HG03469 (cell line): ENCODE measurements around the gene CYLD.

Experiments
- ATAC-seq: cut with Tn5 transposase; IDR thresholded peaks from one replicate; pipeline ENCODE4 v1.9.1; 2021; ENCODE audit warnings: mild to moderate bottlenecking, moderate library complexity, moderate number of reproducible peaks; ENCODE audit not compliant: unreplicated experiment

Gene CYLD

DNA sequence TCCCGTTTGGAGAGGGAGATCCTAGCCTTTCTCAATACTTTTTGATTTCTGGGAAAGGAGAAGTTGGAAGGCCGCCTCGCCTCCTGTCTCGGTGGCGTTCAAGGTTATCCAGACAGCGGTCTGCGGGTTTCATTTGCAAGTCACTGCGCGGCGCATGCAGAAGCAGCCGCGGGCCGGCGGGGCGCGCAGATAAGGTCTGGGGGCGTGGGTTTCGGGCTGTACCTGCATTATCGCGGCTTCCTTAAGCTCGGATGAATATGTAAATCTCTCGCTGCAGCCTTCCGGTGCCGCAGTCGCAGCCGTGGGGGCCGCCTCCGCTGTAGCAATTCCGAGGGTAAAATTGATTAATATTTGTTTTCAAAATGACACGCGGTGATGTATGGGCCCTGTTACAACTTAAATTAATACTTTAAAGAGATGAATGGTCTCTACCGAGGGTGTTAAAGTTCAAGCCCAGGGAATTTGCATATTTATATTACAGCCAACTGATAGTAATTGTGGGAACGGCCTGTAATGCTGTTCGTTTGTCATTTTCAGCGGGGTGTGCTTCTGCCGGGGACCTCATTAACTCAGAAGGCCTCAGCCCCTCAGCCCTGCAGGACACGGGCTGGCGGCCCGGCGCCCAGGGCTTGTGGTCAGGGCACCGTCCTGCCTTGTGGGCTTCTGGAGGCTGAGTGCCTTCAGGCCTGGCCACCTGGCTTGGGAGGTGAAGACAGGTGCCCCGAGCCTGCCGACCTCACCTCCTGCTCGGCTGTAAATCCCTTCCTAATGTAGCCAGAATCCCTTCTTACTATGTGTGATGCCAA lies 99.4 kb downstream of the CYLD start:
- no peak for ATAC-seq

DNA sequence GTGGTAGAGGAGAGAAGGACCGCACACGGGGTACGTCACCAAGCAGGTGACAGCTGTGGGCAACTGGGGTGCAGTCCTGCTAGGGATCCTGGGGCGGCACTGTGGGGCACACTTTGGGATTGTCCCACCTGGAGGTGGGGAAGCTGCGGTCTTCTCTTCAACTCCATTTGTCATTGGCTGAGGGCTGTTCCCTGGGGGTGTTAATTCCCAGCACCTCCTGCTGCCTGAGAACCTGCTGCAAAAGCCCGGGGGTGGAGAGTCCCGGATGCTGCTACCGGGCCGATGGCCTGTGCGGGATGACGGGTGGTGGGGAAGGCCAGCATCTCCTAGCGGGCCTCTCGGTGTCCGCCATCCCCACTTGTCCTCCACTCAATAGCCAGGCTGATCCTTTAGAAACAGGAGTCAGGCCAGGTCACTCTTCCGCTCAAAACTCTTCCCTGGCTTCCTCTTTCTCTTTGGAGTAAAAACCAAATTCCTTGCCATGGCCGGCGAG lies 100.2 kb downstream of the CYLD start:
- no peak for ATAC-seq

DNA sequence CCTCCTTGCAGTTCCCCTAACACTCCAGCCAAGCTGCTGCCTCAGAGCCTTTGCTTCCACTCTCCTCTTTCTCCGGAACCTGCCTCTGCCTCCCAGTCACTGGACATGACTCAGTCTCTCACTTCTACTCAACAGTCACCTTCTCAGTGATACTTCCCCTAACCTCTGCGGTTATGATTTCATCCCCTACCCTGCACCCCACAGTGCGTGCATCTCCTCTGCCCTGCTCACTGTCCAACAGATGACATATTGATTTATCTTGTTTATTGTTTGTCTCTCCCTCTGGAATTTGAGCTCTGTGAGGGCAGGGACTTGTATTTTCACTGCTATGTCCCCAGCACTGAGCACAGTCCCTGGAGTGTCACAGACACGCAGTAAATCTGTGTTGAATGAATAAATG lies 100.7 kb downstream of the CYLD start:
- ATAC-seq = no peak

DNA sequence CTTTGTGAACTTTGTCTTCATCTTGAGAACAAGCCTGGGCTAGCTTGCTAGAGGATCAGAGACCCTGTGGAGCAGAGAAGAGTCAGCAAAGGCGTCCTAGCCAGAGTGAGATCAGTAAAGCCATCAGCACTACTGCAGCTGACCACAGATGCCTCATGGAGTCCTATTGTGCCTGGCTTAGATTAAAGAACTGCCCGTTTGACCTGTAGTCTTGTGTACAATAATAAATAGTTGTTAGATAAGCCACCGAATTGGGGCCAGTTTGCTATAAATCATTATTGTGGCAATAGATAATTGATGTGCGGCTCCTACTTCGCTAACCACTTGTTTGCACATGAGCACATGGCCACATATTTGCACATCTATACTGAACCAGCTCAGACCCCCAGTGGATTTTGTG lies 103.0 kb downstream of the CYLD start:
- ATAC-seq = no peak

DNA sequence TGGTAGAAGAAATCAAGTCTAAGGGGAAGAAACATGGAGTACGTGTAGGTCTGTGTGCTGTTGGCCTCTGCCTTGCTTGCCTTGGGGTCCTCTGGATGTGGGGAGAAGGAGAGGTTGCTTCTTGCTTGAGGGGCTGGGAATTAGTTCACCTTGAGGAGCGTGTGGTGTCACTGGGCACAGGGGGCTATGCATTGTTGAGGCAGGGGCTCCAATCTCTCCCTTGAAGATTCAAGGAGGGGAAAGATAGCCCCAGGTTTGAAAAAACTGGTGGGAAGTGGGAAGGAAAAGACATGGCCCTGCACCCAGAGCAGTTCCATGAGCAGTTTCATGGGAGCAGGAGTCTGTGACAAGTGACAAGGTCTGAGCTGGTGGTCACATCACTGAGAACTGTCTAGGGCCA lies 103.4 kb downstream of the CYLD start:
- ATAC-seq = no peak

DNA sequence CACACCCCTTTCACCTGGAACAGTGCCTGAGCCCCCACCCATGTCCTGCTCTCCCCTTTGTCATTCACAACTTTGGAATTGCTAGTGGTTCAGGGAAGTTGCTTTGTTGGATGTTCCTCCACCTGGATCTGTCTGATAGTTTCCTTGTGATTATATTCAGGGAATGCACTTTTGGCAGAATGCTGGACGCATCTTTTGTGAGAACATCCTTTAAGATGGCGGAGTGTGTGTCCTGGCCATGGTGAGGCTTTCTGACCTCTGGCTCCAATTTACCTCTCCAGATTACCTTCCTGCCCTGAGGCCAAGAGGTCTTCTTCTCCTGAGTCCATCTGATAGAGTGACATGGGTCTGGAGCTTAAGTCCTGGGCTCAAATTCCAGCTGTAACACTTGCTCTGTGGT lies 104.6 kb downstream of the CYLD start:
- no peak for ATAC-seq

DNA sequence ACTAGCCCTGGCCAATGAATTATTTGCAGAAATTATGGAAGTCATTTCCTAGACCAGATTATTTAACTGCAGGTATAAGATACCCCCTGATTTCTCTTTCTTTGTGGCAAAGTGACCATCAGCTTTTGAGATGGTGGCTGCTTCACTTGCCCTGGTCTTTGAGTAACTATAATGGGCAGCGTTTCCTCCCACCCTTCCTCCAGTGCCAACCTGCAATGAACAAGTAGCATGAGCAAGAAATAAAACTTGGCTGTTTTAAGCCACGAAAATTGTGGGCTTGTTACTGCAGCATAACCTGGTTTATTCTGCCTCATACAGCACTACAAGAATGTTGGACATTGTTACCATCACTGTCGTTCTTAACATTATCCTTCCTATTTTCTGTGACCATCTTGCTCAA lies 105.3 kb downstream of the CYLD start:
- ATAC-seq = no peak

DNA sequence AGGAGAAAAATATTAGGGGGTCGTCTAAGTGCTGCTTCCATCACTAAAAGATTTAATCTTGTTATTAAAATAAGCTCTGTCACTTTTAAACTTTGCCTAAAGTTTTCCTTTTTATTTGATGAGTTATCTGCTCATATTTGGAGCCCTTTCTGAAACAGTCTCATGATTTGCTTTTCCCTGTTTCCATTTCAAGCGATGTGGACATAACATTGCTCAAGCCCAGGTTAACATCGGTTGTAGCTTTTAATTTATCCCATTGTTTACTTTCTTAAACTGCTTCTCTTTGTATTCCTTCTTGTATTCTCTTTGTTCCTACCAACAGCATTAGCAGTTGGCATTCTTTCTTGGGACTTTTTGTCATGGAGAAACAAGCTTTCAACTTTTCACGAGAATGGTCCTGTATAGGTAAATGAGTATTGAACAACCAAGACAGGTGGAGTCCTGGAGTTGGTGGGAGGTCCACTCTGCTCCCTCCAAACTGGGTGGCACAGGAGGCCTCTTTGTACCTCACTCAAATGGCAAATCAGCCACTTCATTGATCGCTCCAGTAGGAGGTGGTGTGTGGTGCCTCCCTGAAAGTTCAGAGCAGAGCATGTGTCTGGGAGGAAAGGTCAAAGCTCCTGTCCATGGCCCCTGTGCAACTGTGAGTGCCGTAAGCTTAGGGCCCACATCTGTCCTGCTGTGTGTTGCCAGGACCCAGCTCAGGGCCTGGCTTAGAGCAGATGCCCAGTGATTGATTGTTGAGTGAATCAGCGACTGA lies 107.0 kb downstream of the CYLD start:
- ATAC-seq = no peak
